GM19193 (cell line): Measurements from ENCODE around the gene CNFN.

Experiments used
- POLR2A ChIP-seq: IDR thresholded peaks from 4 replicates; pipeline ENCODE4 v1.6.1; 2011; ENCODE audit not compliant: insufficient read depth, insufficient read length; ENCODE audit errors: extremely low read depth

The CNFN gene

DNA sequence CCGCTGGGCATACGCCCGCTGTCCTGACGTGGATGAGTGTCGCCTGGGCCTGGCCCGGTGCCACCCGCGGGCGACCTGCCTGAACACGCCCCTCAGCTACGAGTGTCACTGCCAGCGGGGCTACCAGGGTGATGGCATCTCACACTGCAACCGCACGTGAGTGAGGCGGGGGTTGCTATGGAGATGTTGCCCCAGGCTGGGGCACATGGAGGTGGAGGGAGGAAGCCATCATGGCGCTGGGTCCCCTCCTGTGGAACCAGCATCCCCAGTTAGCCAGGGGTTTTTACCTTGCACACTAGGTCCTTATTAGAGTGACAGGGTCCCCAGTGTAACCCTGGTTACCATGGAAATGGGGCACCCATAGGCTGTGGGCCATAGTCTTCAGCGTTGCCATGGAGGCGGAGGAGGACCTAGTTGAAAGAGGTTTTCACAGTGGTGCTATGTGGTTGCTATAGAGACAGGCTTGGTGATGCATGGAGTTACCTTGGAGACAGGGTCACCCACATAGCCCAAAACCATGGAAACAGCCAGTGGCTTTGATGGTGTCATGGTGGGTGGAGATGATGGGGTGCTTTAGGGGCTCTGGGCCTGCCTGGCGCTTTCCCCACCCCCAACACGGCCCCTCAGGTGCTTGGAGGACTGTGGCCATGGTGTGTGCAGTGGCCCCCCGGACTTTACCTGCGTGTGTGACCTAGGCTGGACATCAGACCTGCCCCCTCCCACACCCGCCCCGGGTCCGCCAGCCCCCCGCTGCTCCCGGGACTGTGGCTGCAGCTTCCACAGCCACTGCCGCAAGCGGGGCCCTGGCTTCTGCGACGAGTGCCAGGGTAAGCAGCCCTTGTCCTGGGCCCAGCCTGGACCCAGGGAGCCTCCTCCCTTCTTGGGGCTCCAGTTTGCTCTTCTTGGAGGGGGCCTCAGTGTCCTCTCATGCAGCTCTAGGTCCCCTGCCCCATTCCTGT, 37.5 kb downstream of the CNFN start:
- no peak for TF ChIP-seq POLR2A

DNA sequence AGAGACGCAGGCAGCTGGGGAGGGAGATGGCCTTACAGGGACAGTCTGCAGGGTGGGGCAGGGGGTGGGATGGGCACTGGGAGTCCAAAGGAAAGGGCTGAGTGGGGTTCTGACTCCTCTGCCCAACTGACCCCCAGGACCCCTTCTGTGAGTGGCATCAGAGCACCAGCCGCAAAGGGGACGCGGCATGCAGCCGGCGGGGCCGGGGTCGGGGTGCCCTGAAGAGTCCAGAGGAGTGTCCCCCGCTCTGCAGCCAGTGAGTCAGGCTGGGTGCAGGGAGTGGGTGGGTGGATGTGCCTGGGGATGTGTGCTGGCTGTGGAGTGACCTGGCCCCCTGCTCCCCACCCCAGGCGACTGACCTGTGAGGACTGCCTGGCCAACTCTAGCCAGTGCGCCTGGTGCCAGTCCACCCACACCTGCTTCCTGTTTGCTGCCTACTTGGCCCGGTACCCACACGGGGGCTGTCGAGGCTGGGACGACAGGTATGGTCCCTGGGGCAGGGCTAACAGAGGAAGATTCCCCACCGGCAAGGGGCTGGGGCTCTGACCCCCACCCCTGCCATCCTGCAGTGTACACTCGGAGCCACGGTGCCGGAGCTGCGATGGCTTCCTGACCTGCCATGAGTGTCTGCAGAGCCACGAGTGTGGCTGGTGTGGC, 38.9 kb downstream of the CNFN start:
- no peak for TF ChIP-seq POLR2A

DNA sequence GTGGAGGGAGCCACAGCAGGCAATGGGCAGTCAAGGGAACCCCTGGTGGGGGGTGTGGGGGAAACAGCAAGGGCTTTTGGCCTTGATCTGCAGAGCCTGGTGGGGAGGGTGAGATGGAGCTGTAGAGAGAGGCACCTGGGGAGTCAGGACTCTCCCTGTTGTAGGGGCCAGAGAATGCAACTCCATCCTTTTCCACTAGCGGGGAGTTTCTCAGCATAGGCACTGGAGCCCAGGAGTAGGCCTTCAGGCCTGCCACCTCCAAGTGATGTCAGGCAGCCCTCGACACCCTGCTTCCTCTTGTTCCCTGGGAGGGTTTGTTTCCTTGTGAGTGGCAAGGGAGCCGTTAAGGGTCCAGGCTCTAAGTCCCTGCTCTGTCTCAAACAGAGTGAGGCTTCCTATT, 39.7 kb downstream of the CNFN start:
- TF ChIP-seq POLR2A = no peak

DNA sequence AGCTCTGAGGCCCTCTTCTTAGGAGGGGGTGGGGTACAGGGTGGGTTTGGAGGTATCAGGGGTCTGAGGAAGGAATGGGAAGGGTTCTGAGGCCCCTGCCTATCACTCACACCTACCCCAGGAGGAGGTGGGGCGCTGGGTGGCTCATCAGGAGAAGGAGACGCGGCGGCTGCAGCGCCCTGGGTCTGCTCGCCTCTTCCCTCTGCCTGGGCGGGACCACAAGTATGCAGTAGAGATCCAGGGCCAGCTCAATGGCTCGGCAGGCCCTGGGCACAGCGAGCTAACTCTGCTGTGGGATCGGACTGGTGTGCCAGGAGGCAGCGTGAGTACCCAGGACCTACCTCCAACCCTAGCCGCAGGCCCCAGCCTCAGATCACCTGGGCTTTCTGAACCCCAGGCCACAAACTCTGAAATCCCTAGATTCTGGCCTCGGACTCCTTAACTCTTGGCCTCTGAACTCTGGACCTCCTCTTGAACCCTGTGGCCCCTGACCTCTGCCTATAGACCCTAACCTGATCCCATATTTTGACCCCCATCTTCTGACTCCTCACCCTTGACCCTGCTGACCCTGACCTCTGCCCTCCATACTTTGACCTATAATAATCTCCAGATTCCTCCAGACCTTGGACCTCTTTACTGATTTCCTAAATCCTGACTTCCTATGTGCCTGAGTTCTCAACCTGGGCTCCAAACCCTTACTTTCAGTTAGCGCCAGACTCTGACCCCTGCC, 40.6 kb downstream of the CNFN start:
- no peak for TF ChIP-seq POLR2A

DNA sequence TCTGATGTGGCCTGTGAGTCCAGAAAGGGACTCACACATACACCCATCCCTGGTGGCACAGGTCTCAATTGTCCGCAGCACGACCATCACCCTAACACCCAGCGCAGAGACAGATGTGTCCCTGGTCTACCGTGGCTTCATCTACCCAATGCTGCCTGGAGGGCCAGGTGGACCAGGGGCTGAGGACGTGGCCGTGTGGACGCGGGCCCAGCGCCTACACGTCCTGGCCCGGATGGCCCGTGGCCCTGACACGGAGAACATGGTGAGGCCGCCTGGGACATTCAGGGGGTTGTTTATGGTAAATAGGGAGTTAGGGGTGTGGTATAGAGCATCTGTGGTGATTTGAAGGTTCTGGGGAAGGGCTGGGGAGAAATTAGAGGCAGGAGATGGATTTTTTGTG, 41.9 kb downstream of the CNFN start:
- no peak for TF ChIP-seq POLR2A

DNA sequence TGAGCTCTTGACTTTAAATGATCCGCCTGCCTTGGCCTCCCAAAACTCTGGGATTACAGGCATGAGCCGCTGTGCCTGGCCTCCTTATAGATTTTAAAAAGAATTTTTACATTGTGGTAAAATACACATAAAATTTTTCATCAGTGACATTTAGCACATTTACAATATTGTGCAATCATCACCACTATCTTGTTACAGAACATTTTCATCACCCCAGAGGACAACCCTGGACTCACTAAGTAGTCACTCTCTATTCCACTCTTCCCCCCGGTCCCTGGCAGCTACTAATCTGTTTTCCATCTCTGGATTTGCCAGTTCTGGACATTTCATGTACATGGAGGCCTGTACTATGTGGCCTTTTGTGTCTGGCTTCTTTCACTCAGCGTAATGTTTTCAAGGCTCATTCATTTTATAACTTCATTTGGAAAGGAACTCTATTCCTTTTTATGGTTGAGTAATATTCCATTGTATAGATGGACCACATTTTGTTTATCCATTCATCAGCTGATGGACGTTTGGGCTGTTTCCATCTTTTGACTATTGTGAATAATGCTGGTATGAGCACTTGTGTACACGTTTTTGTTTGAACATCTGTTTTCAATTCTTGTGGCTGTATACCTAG, 44.8 kb downstream of the CNFN start:
- TF ChIP-seq POLR2A = no peak

DNA sequence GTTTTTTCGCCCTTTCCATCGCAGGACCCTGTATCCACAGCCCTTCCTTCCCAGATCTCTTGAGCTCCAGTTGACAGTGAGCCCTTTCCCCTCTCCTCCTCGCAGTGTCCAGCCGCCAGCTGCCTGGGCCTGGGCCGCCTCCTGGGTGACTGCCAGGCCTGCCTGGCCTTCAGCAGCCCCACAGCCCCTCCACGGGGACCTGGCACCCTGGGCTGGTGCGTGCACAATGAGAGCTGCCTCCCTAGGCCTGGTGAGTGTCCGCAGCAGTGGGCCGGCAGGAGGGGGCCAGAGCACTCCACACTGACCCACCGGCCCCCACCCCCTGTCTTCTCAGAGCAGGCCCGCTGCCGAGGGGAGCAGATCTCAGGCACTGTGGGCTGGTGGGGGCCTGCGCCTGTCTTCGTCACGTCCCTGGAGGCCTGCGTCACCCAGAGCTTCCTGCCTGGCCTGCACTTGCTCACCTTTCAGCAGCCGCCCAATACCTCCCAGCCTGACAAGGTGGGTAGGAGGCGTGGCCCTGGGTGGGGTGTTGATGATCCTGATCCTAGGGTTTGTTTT, 45.7 kb downstream of the CNFN start:
- no peak for TF ChIP-seq POLR2A

DNA sequence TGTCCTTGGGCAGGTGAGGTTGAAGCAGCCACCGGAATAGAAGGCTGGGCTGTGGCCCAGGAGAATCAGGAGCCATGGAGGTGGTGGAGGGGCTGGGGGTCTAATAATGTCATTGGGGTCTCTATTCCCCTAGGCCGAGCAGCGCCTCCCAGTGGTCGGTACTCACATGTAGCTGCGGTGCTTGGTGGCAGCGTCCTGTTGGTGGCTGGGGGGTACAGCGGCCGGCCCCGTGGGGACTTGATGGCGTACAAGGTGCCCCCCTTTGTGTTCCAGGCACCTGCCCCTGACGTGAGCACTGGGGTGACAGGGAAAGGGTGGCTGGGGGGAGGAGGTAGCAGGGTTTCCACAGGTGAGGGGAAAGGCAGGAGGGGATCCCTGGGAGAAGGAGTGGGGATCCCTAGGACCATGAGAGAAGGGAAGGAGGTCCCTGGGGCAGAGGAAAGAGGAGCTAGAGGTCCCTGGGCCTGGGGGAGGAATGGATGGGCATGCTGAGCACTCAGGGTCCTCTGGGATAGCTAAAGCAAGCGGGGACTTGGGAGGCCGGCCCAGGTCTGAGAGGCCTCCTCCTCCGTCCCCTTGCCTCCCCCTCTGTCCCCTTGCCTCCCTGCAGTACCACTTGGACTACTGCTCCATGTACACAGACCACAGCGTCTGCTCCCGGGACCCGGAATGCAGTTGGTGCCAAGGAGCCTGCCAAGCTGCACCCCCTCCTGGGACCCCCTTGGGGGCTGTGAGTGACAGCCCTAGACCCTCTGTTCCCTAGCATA, 46.6 kb downstream of the CNFN start:
- TF ChIP-seq POLR2A = no peak
